Mesenchymal stem cell (in vitro differentiated cells and primary cell): ENCODE data around the gene RHNO1.
"Not testable (repeated sequence)": the region's sequence is repeated elsewhere in the genome, so short reads cannot be mapped to it uniquely, and the experiment has no call there.

ENCODE experiments used
- DNase-seq: peaks from one replicate; pipeline ENCODE4 v3.0.0-alpha.2; 2013
- H2AFZ ChIP-seq: one replicate; pipeline ENCODE4 v1.6.1; 2013; ENCODE audit warnings: low read depth, mild to moderate bottlenecking, control low read depth, inconsistent platforms, low read length, moderate library complexity
- H2AK5ac ChIP-seq: 2 replicates; pipeline ENCODE4 v1.6.1; 2013; ENCODE audit warnings: low read length, moderate library complexity, mild to moderate bottlenecking, inconsistent platforms; ENCODE audit not compliant: severe bottlenecking
- H2BK120ac ChIP-seq: one replicate; pipeline ENCODE4 v1.6.1; 2013; ENCODE audit warnings: low read depth, mild to moderate bottlenecking, inconsistent platforms, low read length, moderate library complexity
- H2BK12ac ChIP-seq, 2 experiments: one replicate each; pipeline ENCODE4 v1.6.1; 2013; ENCODE audit warnings: inconsistent platforms in 2 of 2, low read length in 2 of 2, mild to moderate bottlenecking in 2 of 2, moderate library complexity in 2 of 2, control low read depth in 1 of 2
- H2BK15ac ChIP-seq: one replicate; pipeline ENCODE4 v1.6.1; 2013; ENCODE audit warnings: mild to moderate bottlenecking, low read depth, inconsistent platforms; ENCODE audit not compliant: poor library complexity, severe bottlenecking
- H2BK5ac ChIP-seq: 2 replicates; pipeline ENCODE4 v1.6.1; 2013; ENCODE audit warnings: low read depth, mild to moderate bottlenecking, low read length, control low read depth, inconsistent platforms; ENCODE audit not compliant: poor library complexity, severe bottlenecking
- H3K14ac ChIP-seq, 2 experiments: one replicate each; pipeline ENCODE4 v1.6.1; 2013; ENCODE audit warnings: inconsistent platforms in 2 of 2, low read length in 2 of 2, control low read depth in 1 of 2, mild to moderate bottlenecking in 1 of 2, moderate library complexity in 1 of 2
- H3K18ac ChIP-seq, 2 experiments: one replicate each; pipeline ENCODE4 v1.6.1; 2013; ENCODE audit warnings: inconsistent platforms in 2 of 2, low read length in 2 of 2, control low read depth in 1 of 2, low read depth in 1 of 2, mild to moderate bottlenecking in 1 of 2
- H3K23ac ChIP-seq, 2 experiments: one replicate each; pipeline ENCODE4 v1.6.1; 2013; ENCODE audit warnings: inconsistent platforms in 2 of 2, low read length in 2 of 2, mild to moderate bottlenecking in 2 of 2, moderate library complexity in 2 of 2, control low read depth in 1 of 2
- H3K27ac ChIP-seq: 2 replicates; pipeline ENCODE4 v1.5.1; 2013; ENCODE audit warnings: mild to moderate bottlenecking, moderate library complexity, low read length, control low read depth, inconsistent platforms; ENCODE audit not compliant: poor library complexity, severe bottlenecking
- H3K27me3 ChIP-seq, 2 experiments: 2 replicates each; pipeline versions ENCODE4 v1.6.1 to v1.7.0; 2013; ENCODE audit warnings: low read length in 2 of 2, mild to moderate bottlenecking in 2 of 2, moderate library complexity in 2 of 2, control low read depth in 1 of 2, inconsistent platforms in 1 of 2; ENCODE audit not compliant: control insufficient read depth in 1 of 2, insufficient read depth in 1 of 2
- H3K36me3 ChIP-seq, 2 experiments: 2 replicates each; pipeline versions ENCODE4 v1.6.1 to v1.7.0; 2013; ENCODE audit warnings: low read length in 2 of 2, control low read depth in 1 of 2, inconsistent platforms in 1 of 2, low read depth in 1 of 2, mild to moderate bottlenecking in 1 of 2; ENCODE audit not compliant: insufficient read depth in 2 of 2, control insufficient read depth in 1 of 2
- H3K4ac ChIP-seq, 2 experiments: one replicate each; pipeline ENCODE4 v1.6.1; 2013; ENCODE audit warnings: inconsistent platforms in 2 of 2, low read length in 2 of 2, mild to moderate bottlenecking in 2 of 2, moderate library complexity in 2 of 2, control low read depth in 1 of 2, low read depth in 1 of 2
- H3K4me1 ChIP-seq: 2 replicates; pipeline ENCODE4 v1.6.1; 2013; ENCODE audit warnings: low read depth, low read length, control low read depth; ENCODE audit not compliant: control insufficient read depth, insufficient read depth
- H3K4me2 ChIP-seq: 2 replicates; pipeline ENCODE4 v1.6.1; 2013; ENCODE audit warnings: low read length, mild to moderate bottlenecking, inconsistent platforms; ENCODE audit not compliant: poor library complexity, severe bottlenecking
- H3K4me3 ChIP-seq, 2 experiments: 2 replicates each; pipeline versions ENCODE4 v1.5.1 to v1.7.0; 2013; ENCODE audit warnings: low read length in 2 of 2, mild to moderate bottlenecking in 2 of 2, control low read depth in 1 of 2, low read depth in 1 of 2; ENCODE audit not compliant: insufficient read depth in 1 of 2
- H3K79me1 ChIP-seq: replicated peaks from 2 replicates; pipeline ENCODE4 v1.6.1; 2013; ENCODE audit warnings: mild to moderate bottlenecking, control low read depth, low read length, inconsistent platforms; ENCODE audit not compliant: poor library complexity, severe bottlenecking
- H3K9ac ChIP-seq: 2 replicates; pipeline ENCODE4 v1.7.0; 2013; ENCODE audit warnings: mild to moderate bottlenecking, low read length, moderate library complexity
- H3K9me3 ChIP-seq: 2 replicates; pipeline ENCODE4 v1.7.0; 2013; ENCODE audit warnings: mild to moderate bottlenecking, low read length; ENCODE audit not compliant: control insufficient read depth
- H4K8ac ChIP-seq: one replicate; pipeline ENCODE4 v1.6.1; 2013; ENCODE audit warnings: inconsistent platforms, mild to moderate bottlenecking, low read length, moderate library complexity
- H4K91ac ChIP-seq: one replicate; pipeline ENCODE4 v1.6.1; 2013; ENCODE audit warnings: mild to moderate bottlenecking, low read length, inconsistent platforms
- WGBS: methylation state at CpG from one replicate; pipeline ENCODE4 v1.1.7; 2013; ENCODE audit warnings: mixed read lengths; 5-methylcytosine and 5-hydroxymethylcytosine counted together

RHNO1 gene

DNA sequence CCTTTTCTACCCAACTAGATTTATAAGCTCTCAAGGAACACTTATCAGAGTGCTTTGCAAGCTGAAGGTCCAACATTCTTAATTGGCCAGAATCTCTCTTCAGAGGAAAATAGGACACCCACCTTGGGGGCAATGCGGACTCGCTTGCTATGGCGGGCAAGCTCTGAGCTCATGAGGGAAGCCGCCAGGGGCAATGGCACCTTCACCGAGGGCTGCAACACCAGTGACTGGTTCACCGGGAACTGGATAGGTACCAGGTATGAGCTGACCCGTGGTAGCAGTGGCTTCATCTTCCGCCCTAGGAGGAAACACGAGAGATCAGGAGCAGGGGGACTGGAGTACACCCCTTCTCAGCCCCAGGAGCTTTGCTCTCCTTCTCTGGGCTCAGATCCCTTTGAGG lies 12.8 kb upstream of the RHNO1 start:
- WGBS: 97% methylated on average over 9 of the region's 9 CpGs
- no peak overlapping the region for H2AFZ ChIP-seq
- H3K79me1 ChIP-seq: peaks cover 3% of the 10 kb centered on the region
- no peak overlapping the region for H2BK15ac ChIP-seq
- H3K36me3 ChIP-seq: peaks cover 17 to 37% of the 10 kb centered on the region in 2 experiments
- no peak overlapping the region for H2AK5ac ChIP-seq
- H2BK12ac ChIP-seq: no peak overlapping the region
- H2BK120ac ChIP-seq: no peak overlapping the region
- H2BK5ac ChIP-seq: no peak overlapping the region
- no peak overlapping the region for H3K14ac ChIP-seq
- no peak overlapping the region for H3K27ac ChIP-seq
- no peak overlapping the region for H4K8ac ChIP-seq
- no peak overlapping the region for H3K23ac ChIP-seq
- H3K18ac ChIP-seq: no peak overlapping the region
- H4K91ac ChIP-seq: no peak overlapping the region
- H3K4me2 ChIP-seq: no peak overlapping the region
- peaks cover 1% of the 10 kb centered on the region for H3K4me1 ChIP-seq
- H3K4ac ChIP-seq: no peak overlapping the region
- DNase-seq: no peak
- no peak overlapping the region for H3K4me3 ChIP-seq
- no peaks in the 10 kb centered on the region for H3K9me3 ChIP-seq
- no peaks in the 10 kb centered on the region for H3K27me3 ChIP-seq
- no peak overlapping the region for H3K9ac ChIP-seq

DNA sequence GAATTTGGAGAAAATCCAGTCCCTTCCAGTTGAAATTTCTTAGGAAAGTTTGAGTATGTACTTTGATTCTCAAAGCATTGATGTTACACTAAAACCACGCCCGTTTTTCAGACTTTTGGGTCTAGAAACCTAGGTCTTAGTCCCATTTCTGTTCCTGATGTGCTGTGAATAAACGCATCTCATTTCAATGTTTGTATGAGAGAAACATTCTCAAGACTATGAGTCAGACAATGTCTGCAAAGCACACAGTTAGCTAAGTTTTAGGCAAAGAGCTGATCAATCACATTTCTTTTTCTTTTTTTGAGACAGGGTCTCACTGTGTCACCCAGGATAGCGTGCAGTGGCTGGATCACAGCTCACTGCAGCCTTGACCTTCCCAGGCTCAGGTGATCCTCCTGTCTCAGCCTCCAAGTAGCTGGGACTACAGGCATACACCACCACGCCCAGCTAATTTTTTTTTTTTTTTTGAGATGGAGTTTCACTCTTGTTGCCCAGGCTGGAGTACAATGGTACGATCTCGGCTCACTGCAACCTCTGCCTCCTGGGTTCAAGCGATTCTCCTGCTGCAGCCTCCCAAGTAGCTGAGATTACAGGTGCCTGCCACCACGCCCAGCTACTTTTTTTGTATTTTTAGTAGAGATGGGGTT lies 7.9 kb upstream of the RHNO1 start:
- not testable (repeated sequence) for H2BK120ac ChIP-seq, H4K91ac ChIP-seq, H3K27ac ChIP-seq, H3K27me3 ChIP-seq, H2BK5ac ChIP-seq, H3K9ac ChIP-seq, H4K8ac ChIP-seq, H3K9me3 ChIP-seq, H2AK5ac ChIP-seq, H3K4ac ChIP-seq, H2BK15ac ChIP-seq, H3K4me2 ChIP-seq, H2BK12ac ChIP-seq, H3K4me3 ChIP-seq, H3K18ac ChIP-seq, H3K14ac ChIP-seq, H2AFZ ChIP-seq, H3K23ac ChIP-seq, H3K4me1 ChIP-seq
- WGBS: 85% methylated on average over 9 of the region's 9 CpGs
- DNase-seq: peak; percentile 56
- H3K79me1 ChIP-seq: peaks cover 21% of the 10 kb centered on the region
- peaks cover 16 to 29% of the 10 kb centered on the region in 2 experiments for H3K36me3 ChIP-seq

DNA sequence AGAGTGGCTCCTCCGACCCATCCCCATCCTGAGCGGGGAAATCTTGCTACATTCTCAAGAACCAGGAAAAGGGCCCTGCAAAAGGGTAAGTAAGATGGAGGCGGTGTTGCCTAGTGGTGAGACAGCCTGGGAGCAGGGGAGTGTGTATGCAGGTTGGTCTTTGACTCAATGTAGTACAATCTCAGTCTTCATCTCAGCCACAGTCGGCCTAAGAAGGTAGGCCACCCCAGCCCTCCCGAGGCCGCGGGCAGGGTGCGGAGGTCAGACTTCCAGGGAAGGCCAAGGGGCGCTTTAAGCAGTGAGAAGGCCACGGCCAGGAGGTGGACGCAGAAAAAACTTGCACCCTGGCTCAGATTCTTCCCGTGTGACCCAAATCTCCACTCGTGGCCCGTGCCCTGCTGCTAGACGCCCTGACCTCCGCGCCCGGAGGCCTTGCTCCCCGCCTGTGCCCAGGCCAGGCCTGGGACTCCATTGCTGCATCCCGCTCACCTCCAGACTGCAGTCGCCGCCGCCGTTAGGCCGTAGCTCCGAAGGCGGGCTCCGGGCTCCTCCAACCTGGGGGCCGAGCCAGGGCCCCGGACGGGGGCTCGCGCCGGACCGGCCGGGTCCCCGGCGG lies 484 bp upstream of the RHNO1 start:
- Histone ChIP-seq H3K79me1 (peaks cover 22% of the 10 kb centered on the region), H3K4ac (peak overlapping the region in 1 of 2 experiments; percentile 1), H4K91ac (peak overlapping the region; percentile 85), H3K27ac (no peak overlapping the region), H3K23ac (peak overlapping the region in 1 of 2 experiments; percentile 91), H3K4me3 (peak overlapping the region; percentile 84 to 91), H3K27me3 (no peaks in the 10 kb centered on the region), H4K8ac (peak overlapping the region; percentile 84), H3K14ac (peak overlapping the region in 1 of 2 experiments; percentile 87), H2BK5ac (no peak overlapping the region), H3K4me1 (peaks cover 10% of the 10 kb centered on the region), H3K18ac (peak overlapping the region in 1 of 2 experiments; percentile 89), H2AFZ (peak overlapping the region; percentile 39), H2BK12ac (peak overlapping the region in 1 of 2 experiments; percentile 29), H3K36me3 (peaks cover 0 to 9% of the 10 kb centered on the region in 2 experiments), H3K9me3 (no peaks in the 10 kb centered on the region), H3K4me2 (peak overlapping the region; percentile 100), H2BK15ac (peak overlapping the region; percentile 44), H2AK5ac (no peak overlapping the region), H2BK120ac (peak overlapping the region; percentile 11), H3K9ac (peak overlapping the region; percentile 99)
- WGBS: 2% methylated on average over 38 of the region's 38 CpGs
- peak; percentile 54 for DNase-seq

DNA sequence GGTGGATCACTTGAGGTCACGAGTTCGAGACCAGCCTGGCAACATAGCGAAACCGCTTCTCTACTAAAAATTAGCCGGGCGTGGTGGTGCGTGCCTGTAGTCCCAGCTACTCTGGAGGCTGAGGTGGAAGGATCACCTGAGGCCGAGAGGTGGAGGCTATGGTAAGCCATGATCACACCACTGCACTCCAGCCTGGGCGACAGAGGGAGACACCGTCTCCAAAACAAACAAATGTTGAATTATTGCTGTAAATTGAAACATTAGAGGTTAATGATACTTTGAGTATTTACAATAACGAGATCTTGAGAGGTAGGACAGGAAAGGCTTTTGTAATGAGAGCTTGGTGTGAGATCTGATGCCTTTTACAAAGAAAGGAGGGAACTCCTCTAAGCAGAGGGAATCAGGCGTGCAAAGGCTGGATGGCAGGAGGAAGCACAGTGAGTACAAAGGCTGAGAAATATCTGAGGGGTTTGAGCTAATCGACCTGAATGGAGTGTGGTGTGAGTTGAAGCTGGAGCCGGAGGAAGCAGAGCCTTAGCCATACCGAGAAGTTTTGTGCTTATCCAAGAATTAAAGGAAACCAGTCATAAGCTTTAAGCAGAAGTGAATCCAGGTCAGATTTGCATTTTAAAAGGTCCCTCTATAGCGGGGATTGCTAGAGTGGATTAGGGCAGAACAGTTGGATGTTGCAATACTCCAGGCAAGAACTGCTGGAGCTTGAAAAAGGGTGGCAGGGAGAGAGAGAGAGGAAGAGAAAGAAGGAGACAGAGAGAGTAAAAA lies 1.1 kb downstream of the RHNO1 start:
- peaks cover 10% of the 10 kb centered on the region for H3K4me1 ChIP-seq
- no peak overlapping the region for H3K23ac ChIP-seq
- H3K4me3 ChIP-seq: peak overlapping the region in 1 of 2 experiments; percentile 99
- peak overlapping the region; percentile 99 for H3K9ac ChIP-seq
- no peak overlapping the region for H2BK5ac ChIP-seq
- H3K4ac ChIP-seq: peak overlapping the region in 1 of 2 experiments; percentile 38
- peak overlapping the region; percentile 68 for H3K4me2 ChIP-seq
- H3K27me3 ChIP-seq: no peaks in the 10 kb centered on the region
- H2AK5ac ChIP-seq: no peak overlapping the region
- peak overlapping the region; percentile 18 for H3K27ac ChIP-seq
- H3K36me3 ChIP-seq: peaks cover 0 to 5% of the 10 kb centered on the region in 2 experiments
- peaks cover 22% of the 10 kb centered on the region for H3K79me1 ChIP-seq
- H2BK12ac ChIP-seq: no peak overlapping the region
- no peak overlapping the region for H2AFZ ChIP-seq
- H2BK15ac ChIP-seq: no peak overlapping the region
- H4K91ac ChIP-seq: no peak overlapping the region
- 49% methylated on average over 14 of the region's 16 CpGs for WGBS
- H2BK120ac ChIP-seq: no peak overlapping the region
- H3K18ac ChIP-seq: peak overlapping the region; percentile 26 to 72
- peak; percentile 70 for DNase-seq
- H3K14ac ChIP-seq: no peak overlapping the region
- H3K9me3 ChIP-seq: no peaks in the 10 kb centered on the region
- H4K8ac ChIP-seq: peak overlapping the region; percentile 57
